ELF-1 (cell line): ENCODE results near the gene ZFP90.
"Not testable (repeated sequence)": the region's sequence is repeated elsewhere in the genome, so short reads cannot be mapped to it uniquely, and the experiment has no call there.

ENCODE experiments used
- DNase-seq: peaks from one replicate; pipeline ENCODE4 v3.0.0-alpha.2; 2016; ENCODE audit warnings: low read depth, low spot score

Gene ZFP90

GRCh38 chr16:68538880-68539701, at the start of gene ZFP90:
Gene ZFP90, plus strand, starts transcription at chr16:68539291. Its CDS starts 502 bp downstream, at chr16:68539793.
- peak; percentile 90 for DNase-seq

- DNase-seq = no peak
Observed at GRCh38 chr16:68490358-68490757, 48.7 kb upstream of the ZFP90 start.

- peak; percentile 34 for DNase-seq
Observed at GRCh38 chr16:68490829-68491575, 48.1 kb upstream of the ZFP90 start.

- DNase-seq = no peak
Observed at GRCh38 chr16:68491576-68491950, 47.5 kb upstream of the ZFP90 start.

- DNase-seq = no peak
Observed at GRCh38 chr16:68492151-68492542, 46.9 kb upstream of the ZFP90 start.

GRCh38 chr16:68492543-68493411, 46.3 kb upstream of the ZFP90 start:
- DNase-seq = no peak

- DNase-seq = no peak
Observed at GRCh38 chr16:68493412-68494070, 45.5 kb upstream of the ZFP90 start.

- DNase-seq = not testable (repeated sequence)
Observed at GRCh38 chr16:68494261-68494660, 44.8 kb upstream of the ZFP90 start.

GRCh38 chr16:68496689-68497088, 42.4 kb upstream of the ZFP90 start:
- no peak for DNase-seq

GRCh38 chr16:68499006-68499405, 40.1 kb upstream of the ZFP90 start:
- no peak for DNase-seq

GRCh38 chr16:68503334-68503733, 35.8 kb upstream of the ZFP90 start:
- no peak for DNase-seq

- no peak for DNase-seq
Observed at GRCh38 chr16:68504066-68504465, 35.0 kb upstream of the ZFP90 start.

- DNase-seq = no peak
Observed at GRCh38 chr16:68506331-68507053, 32.6 kb upstream of the ZFP90 start.

- DNase-seq = no peak
Observed at GRCh38 chr16:68508013-68508412, 31.1 kb upstream of the ZFP90 start.

GRCh38 chr16:68508641-68509240, 30.4 kb upstream of the ZFP90 start:
- DNase-seq = no peak

GRCh38 chr16:68509381-68509780, 29.7 kb upstream of the ZFP90 start:
- no peak for DNase-seq

GRCh38 chr16:68510775-68511174, 28.3 kb upstream of the ZFP90 start:
- no peak for DNase-seq

GRCh38 chr16:68512183-68512582, 26.9 kb upstream of the ZFP90 start:
- DNase-seq = no peak

- DNase-seq = no peak
Observed at GRCh38 chr16:68512742-68513141, 26.3 kb upstream of the ZFP90 start.

- DNase-seq = no peak
Observed at GRCh38 chr16:68514511-68514910, 24.6 kb upstream of the ZFP90 start.
